HFFc6 (cell line): ENCODE results near the gene CNST. TPM values are rescaled to one million over a fixed set of nuclear protein-coding genes. Genes with fewer than 3 reads are reported as not detected.

Experiments
- DNase-seq: peaks from one replicate; pipeline ENCODE4 v3.0.0-alpha.2; 2018
- H3K27ac Mint-ChIP-seq: 2 replicates; pipeline ENCODE4 v1.8.0; 2020; ENCODE audit warnings: mild to moderate bottlenecking, mixed read lengths
- H3K27me3 Mint-ChIP-seq: 2 replicates; pipeline ENCODE4 v1.8.0; 2021; ENCODE audit warnings: mild to moderate bottlenecking, moderate library complexity, mixed read lengths; ENCODE audit not compliant: insufficient read depth
- H3K36me3 Mint-ChIP-seq: 2 replicates; pipeline ENCODE4 v1.8.0; 2021; ENCODE audit warnings: low read depth, mixed read lengths
- H3K4me1 Mint-ChIP-seq: 2 replicates; pipeline ENCODE4 v1.8.0; 2020; ENCODE audit warnings: low read depth, mixed read lengths
- H3K4me3 Mint-ChIP-seq: 2 replicates; pipeline ENCODE4 v1.8.0; 2020; ENCODE audit warnings: mild to moderate bottlenecking, moderate library complexity, mixed read lengths
- H3K9me3 Mint-ChIP-seq: 2 replicates; pipeline ENCODE4 v1.8.0; 2020; ENCODE audit warnings: mild to moderate bottlenecking, mixed read lengths
- total RNA-seq, 6 experiments: library from RNA; stranded (reverse); fragmentation: NEBNext Ultra II Directional; extraction: Animal tissue kit (Norgen Biotek cat#: 25700); gene quantifications; 2 replicates in 1 of 6; 3 replicates in 5 of 6; pipeline ENCODE4 v1.2.3, GENCODE V29; 2021
- TF ChIP-seq, protein P1 (sequence below): fragments of 200-600 bp; sonication (generic); IDR thresholded peaks from 2 replicates; pipeline ENCODE4 v1.5.0; 2021; ENCODE audit warnings: antibody characterized with exemption, mild to moderate bottlenecking

The CNST gene
- total RNA-seq, 6 experiments from 2014 or later = 56.4 to 67.9 (median 59.6) TPM

DNA sequence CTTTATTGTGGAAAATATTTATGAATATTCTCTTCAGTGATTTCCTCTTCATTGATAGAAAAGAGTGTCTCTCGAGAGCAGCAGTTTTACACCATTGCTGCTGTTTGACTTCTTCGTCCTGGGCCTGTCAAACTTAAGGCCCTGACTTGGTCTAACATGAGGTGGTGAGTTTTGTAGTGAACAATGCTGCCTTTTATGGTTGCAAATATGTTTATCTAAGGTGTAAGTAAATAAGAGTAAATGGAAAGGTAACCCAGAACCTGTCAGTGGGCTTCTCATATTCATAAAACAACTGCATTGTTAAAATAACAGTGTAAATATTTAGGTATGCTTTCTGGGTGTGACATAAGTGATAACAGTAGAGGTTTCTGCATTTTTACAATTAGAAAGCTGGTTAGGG is 95.2 kb downstream of the CNST start:
- TF ChIP-seq, protein P1, sequence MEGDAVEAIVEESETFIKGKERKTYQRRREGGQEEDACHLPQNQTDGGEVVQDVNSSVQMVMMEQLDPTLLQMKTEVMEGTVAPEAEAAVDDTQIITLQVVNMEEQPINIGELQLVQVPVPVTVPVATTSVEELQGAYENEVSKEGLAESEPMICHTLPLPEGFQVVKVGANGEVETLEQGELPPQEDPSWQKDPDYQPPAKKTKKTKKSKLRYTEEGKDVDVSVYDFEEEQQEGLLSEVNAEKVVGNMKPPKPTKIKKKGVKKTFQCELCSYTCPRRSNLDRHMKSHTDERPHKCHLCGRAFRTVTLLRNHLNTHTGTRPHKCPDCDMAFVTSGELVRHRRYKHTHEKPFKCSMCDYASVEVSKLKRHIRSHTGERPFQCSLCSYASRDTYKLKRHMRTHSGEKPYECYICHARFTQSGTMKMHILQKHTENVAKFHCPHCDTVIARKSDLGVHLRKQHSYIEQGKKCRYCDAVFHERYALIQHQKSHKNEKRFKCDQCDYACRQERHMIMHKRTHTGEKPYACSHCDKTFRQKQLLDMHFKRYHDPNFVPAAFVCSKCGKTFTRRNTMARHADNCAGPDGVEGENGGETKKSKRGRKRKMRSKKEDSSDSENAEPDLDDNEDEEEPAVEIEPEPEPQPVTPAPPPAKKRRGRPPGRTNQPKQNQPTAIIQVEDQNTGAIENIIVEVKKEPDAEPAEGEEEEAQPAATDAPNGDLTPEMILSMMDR = no peak
- H3K27ac Mint-ChIP-seq = peak overlapping the region; percentile 23; the same call in 1 of the 2 replicates
- H3K36me3 Mint-ChIP-seq = peaks cover 34% of the 10 kb centered on the region
- peaks cover 5% of the 10 kb centered on the region for H3K27me3 Mint-ChIP-seq
- DNase-seq = no peak
- 0 out of 2 replicates have a peak, but pooled peaks cover 8% of the 10 kb centered on the region for H3K4me1 Mint-ChIP-seq
- H3K4me3 Mint-ChIP-seq = no peak overlapping the region
- H3K9me3 Mint-ChIP-seq = no peaks in the 10 kb centered on the region

DNA sequence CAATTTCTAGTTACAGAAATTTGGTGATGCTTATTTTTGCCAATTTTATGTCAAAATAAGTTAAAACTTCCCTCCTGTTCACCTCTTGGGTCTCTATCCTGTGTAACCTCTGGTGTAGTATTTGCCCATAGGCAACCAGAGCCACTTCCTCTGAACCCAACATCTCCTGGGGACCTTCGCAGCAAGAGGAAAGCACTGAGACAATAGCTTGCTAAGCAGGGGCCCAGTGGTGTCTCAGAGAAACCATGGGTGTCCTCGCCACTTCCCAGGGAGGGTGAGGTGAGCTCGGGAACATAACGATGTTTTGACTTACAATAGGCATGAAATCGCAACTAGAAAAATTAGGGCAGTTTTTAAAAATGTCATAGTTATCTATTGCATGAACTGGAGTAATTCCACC is 101.5 kb downstream of the CNST start:
- no peak for DNase-seq
- peaks cover 50% of the 10 kb centered on the region for H3K36me3 Mint-ChIP-seq
- TF ChIP-seq, protein P1 = no peak; the same call in 1 of the 2 replicates
- no peaks in the 10 kb centered on the region for H3K4me1 Mint-ChIP-seq
- peaks cover 4% of the 10 kb centered on the region for H3K27me3 Mint-ChIP-seq
- H3K9me3 Mint-ChIP-seq = no peaks in the 10 kb centered on the region
- no peak overlapping the region for H3K4me3 Mint-ChIP-seq
- peak overlapping the region; percentile 32; the same call in 1 of the 2 replicates for H3K27ac Mint-ChIP-seq

DNA sequence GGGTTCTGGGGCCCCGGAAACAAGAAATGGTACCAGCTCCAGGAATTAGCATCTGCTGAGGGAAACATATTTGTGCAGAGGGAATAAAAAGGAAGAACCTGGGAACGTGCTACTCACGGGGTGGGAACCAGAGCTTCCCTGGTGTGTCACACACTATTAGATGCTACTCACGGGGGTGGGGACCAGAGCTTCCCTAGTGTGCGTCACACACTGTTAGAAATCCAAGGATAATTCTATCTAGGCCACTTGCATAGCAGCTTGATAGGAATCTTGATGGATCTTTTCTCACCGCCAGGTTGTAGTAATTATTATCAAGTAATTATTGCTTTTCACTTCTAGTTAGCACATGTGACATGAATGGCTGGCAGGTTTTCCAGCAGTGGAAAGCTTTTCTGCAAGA is 103.4 kb downstream of the CNST start:
- Mint-ChIP-seq H3K4me1 (no peaks in the 10 kb centered on the region), H3K36me3 (peaks cover 60% of the 10 kb centered on the region), H3K4me3 (no peak overlapping the region), H3K9me3 (no peaks in the 10 kb centered on the region), H3K27me3 (peaks cover 9% of the 10 kb centered on the region), H3K27ac (no peak overlapping the region)
- DNase-seq = no peak
- TF ChIP-seq, protein P1 = no peak

DNA sequence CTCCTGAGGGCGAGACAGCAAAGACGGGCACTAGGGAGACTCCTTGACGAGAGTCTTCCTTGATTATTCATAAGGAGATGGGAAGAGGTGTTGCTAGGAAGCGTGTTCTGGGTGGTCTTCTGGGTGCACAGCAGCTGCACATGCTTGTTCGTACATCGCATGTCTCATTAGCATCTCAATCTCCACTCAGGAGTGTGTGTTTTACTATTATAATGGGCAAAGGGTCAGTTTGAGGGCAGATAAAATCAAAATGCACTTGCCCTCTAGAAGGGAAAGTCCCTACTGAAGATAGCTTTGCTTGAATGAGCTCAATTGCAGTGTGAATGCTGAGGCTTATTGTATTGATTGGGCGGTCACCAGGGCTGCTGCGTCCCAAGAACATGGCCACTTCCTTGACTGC is 107.8 kb downstream of the CNST start:
- DNase-seq = no peak
- TF ChIP-seq, protein P1 = no peak
- Mint-ChIP-seq H3K27me3 (peaks cover 6% of the 10 kb centered on the region), H3K27ac (no peak overlapping the region), H3K4me3 (no peak overlapping the region), H3K36me3 (peaks cover 38% of the 10 kb centered on the region), H3K9me3 (no peaks in the 10 kb centered on the region), H3K4me1 (peaks cover 6% of the 10 kb centered on the region; the same call in 1 of the 2 replicates)

DNA sequence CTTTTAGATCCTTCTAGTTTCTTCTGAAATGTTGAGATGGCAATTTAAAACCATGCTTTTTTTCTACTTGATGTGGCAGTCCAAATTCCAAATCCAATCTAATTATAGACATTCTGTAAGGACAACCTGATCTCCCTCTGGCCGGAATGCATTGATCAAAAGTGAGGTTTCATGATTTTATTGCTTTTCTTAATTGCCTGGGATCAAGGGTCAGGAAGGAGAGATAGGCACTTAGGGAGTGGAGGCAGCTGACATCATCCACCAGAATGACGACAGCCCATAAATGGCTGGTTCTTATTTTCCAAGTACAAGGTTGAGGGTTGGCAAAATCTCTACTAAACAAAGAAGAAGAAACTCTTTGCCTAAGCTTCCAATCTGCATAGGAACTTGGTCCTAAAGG is 111.6 kb downstream of the CNST start:
- Mint-ChIP-seq H3K27ac (no peak overlapping the region), H3K4me1 (peaks cover 40% of the 10 kb centered on the region), H3K4me3 (no peak overlapping the region), H3K27me3 (peaks cover 5% of the 10 kb centered on the region), H3K9me3 (no peaks in the 10 kb centered on the region), H3K36me3 (peaks cover 22% of the 10 kb centered on the region)
- TF ChIP-seq, protein P1 = no peak
- no peak for DNase-seq
